ENCODE results near the gene CCDC188.

Gene CCDC188

GRCh38 chr22:20186871-20187546 lies 36.2 kb upstream of the CCDC188 start:
- no peak overlapping the region for H3K4me3 ChIP-seq
- H3K9ac ChIP-seq (ENCODE audit: insufficient read length), result no peak overlapping the region
- no peak for DNase-seq (ENCODE audit: low read depth, low spot score)
- no peak overlapping the region for H3K27ac ChIP-seq
- H3K36me3 ChIP-seq (ENCODE audit: insufficient read depth, low read length), result no peaks in the 10 kb centered on the region
- H3K9me3 ChIP-seq (ENCODE audit: low read depth, low read length), result no peaks in the 10 kb centered on the region
- TF ChIP-seq POLR2AphosphoS5 (IDR thresholded peaks at IDR 0.05; ENCODE audit: borderline replicate concordance, low read depth, low read length) (no peak), EZH2 (IDR thresholded peaks at IDR 0.05) (no peak)

DNA sequence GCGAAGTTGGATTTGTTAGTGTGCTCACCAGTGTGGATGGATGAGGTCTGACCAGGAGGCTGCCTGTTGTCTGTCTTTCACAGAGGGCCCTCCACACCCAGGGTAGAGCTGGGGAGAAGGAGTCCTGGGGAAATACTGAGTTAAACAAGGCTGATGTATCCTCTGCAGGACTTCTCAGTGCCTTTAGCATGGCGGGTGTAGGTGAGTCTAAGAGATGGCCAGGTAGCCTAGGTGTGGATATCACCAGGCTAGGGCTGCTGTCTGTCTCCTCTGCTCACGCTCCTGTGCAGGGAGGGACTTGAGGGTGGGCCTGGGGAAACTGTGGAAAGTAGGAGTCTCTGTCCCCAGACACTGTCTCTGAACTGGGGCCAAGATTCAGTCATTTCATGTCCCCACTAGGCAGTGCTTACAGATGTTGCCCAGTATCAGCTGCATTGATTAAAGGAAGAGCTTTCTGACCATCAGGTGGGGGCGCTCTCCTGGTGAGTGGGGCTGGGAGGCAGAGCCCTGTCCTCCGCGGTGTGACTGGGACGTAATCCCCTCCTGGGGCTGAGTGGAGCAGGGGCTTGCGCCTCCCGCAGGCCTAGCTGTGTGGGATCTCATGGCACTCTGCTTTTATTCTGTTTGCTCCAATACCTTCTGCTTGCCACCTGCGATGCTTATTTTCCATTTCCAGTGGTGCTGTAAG lies 35.5 kb upstream of the CCDC188 start:
- Histone ChIP-seq H3K36me3 (ENCODE audit: insufficient read depth, low read length) (no peaks in the 10 kb centered on the region), H3K4me3 (no peak overlapping the region), H3K27ac (no peak overlapping the region), H3K9ac (ENCODE audit: insufficient read length) (no peak overlapping the region), H3K9me3 (ENCODE audit: low read depth, low read length) (no peaks in the 10 kb centered on the region)
- no peak for DNase-seq (ENCODE audit: low read depth, low spot score)
- TF ChIP-seq FOXP2 (optimal IDR thresholded peaks at IDR 0.05; ENCODE audit: control extremely low read depth, extremely low read length, insufficient read depth), result no peak
- no peak for TF ChIP-seq POLR2AphosphoS5 (IDR thresholded peaks at IDR 0.05; ENCODE audit: borderline replicate concordance, low read depth, low read length)
- TF ChIP-seq EZH2 (IDR thresholded peaks at IDR 0.05), result no peak

DNA sequence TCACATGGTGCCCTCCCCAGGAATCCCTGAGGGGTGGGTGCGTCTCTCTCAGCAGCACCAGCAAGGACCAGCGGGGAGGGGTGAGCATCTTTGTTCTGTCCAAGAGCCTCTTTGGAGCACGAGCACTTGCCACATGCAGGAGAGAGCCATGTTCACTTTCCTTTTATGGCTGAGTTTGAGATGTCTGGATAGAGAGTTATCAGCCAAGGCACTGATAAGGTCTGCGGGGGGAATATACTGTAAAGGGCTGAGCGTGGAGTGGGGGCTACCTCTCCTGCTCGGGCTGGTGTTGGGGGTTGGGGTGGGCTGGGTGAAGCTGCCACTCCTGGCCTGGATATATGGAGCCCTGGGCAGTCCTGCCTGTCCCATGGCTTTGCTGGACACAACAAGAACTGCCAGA lies 34.9 kb upstream of the CCDC188 start:
- H3K36me3 ChIP-seq (ENCODE audit: insufficient read depth, low read length), result no peaks in the 10 kb centered on the region
- H3K9me3 ChIP-seq (ENCODE audit: low read depth, low read length), result no peaks in the 10 kb centered on the region
- H3K9ac ChIP-seq (ENCODE audit: insufficient read length), result no peak overlapping the region
- no peak for TF ChIP-seq POLR2AphosphoS5 (IDR thresholded peaks at IDR 0.05; ENCODE audit: borderline replicate concordance, low read depth, low read length)
- TF ChIP-seq EZH2 (IDR thresholded peaks at IDR 0.05), result no peak
- TF ChIP-seq FOXP2 (optimal IDR thresholded peaks at IDR 0.05; ENCODE audit: control extremely low read depth, extremely low read length, insufficient read depth), result no peak
- no peak for DNase-seq (ENCODE audit: low read depth, low spot score)
- H3K27ac ChIP-seq, result no peak overlapping the region
- no peak overlapping the region for H3K4me3 ChIP-seq

DNA sequence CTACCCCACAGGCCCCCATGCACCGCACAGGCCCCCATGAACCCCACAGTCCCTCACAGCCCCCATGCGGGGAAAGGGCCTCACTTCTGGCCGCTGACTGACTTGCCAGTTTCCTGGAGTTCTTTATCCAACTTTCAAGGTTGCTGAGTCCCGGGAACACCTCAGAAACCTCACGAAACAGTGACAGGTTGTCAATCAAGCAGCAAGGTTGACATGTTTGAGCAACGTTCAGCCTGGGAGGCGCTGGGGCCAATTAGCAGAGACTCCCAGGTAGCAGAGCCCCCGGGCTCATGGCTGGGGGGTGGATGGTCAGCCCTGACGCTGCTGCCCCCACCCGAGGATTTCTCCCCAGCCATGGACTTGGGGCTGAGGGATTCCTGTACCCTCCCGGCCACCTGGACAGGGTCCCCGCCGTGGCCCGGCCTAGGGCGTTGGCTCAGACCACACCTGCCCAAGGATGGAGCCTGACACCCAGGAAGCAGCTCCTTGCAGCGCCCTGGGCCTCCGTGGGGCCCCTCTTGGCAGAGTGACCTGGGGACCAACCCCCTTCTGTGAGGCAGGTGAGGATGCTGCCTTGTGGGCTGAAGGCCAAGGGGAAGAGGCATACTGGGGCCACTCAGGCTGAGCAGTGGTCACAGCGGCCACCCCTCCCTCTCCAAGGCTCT lies 33.8 kb upstream of the CCDC188 start:
- Histone ChIP-seq H3K9me3 (ENCODE audit: low read depth, low read length) (no peaks in the 10 kb centered on the region), H3K9ac (ENCODE audit: insufficient read length) (no peak overlapping the region), H3K27ac (no peak overlapping the region), H3K4me3 (no peak overlapping the region), H3K36me3 (ENCODE audit: insufficient read depth, low read length) (no peaks in the 10 kb centered on the region)
- DNase-seq (ENCODE audit: low read depth, low spot score), result no peak
- TF ChIP-seq FOXP2 (optimal IDR thresholded peaks at IDR 0.05; ENCODE audit: control extremely low read depth, extremely low read length, insufficient read depth) (no peak), POLR2AphosphoS5 (IDR thresholded peaks at IDR 0.05; ENCODE audit: borderline replicate concordance, low read depth, low read length) (no peak), EZH2 (IDR thresholded peaks at IDR 0.05) (no peak)

DNA sequence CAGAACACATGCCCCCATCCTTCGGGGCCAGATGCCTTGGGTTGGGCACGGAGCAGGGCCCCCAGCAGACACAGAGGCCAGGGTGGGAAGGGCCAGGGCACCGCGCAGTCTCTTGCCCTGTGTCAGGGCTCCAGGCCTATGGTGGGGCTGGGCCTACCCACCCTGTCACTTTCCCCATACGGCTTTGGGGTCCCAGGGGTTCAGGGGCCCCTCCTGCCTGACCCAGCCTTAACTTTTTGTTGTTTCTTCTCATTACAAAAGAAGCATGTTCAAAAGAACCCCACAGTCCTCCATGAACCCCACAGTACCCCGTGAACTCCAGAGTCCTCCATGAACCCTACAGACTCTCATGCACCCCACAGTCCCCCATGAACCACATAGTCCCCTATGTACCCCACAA lies 33.0 kb upstream of the CCDC188 start:
- TF ChIP-seq EZH2 (IDR thresholded peaks at IDR 0.05), result no peak
- no peak for TF ChIP-seq POLR2AphosphoS5 (IDR thresholded peaks at IDR 0.05; ENCODE audit: borderline replicate concordance, low read depth, low read length)
- TF ChIP-seq FOXP2 (optimal IDR thresholded peaks at IDR 0.05; ENCODE audit: control extremely low read depth, extremely low read length, insufficient read depth), result no peak
- H3K9me3 ChIP-seq (ENCODE audit: low read depth, low read length), result no peaks in the 10 kb centered on the region
- no peak for DNase-seq (ENCODE audit: low read depth, low spot score)
- no peak overlapping the region for H3K27ac ChIP-seq
- H3K36me3 ChIP-seq (ENCODE audit: insufficient read depth, low read length), result no peaks in the 10 kb centered on the region
- H3K4me3 ChIP-seq, result no peak overlapping the region
- no peak overlapping the region for H3K9ac ChIP-seq (ENCODE audit: insufficient read length)

- no peak for DNase-seq (ENCODE audit: low read depth, low spot score)
- H3K4me3 ChIP-seq, result no peak overlapping the region
- H3K9ac ChIP-seq (ENCODE audit: insufficient read length), result no peak overlapping the region
- H3K27ac ChIP-seq, result no peak overlapping the region
- no peaks in the 10 kb centered on the region for H3K36me3 ChIP-seq (ENCODE audit: insufficient read depth, low read length)
- no peaks in the 10 kb centered on the region for H3K9me3 ChIP-seq (ENCODE audit: low read depth, low read length)
- TF ChIP-seq POLR2AphosphoS5 (IDR thresholded peaks at IDR 0.05; ENCODE audit: borderline replicate concordance, low read depth, low read length), result no peak
- TF ChIP-seq FOXP2 (optimal IDR thresholded peaks at IDR 0.05; ENCODE audit: control extremely low read depth, extremely low read length, insufficient read depth), result no peak
- TF ChIP-seq EZH2 (IDR thresholded peaks at IDR 0.05), result no peak
Observed at GRCh38 chr22:20183101-20183500, 32.2 kb upstream of the CCDC188 start.

DNA sequence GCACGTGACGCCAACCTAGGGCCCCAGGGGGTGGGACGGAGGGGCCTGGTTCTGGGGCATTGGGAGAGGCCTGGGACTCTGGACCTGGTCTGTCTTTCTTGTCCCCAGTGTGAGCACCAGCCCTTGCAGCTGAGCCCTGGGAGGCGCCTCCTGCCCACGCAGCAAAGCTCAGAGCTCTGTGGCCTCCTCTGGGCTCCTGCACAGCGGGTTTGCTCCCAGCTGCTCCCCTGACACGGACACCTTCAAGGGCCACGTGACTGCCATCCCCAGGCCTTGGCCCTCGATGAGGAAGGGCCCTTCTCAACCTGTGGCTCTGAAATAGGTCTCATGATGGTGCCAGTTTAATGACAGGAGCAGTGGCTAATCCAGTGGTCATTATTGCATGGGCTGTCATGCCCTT lies 31.5 kb upstream of the CCDC188 start:
- no peak for TF ChIP-seq POLR2AphosphoS5 (IDR thresholded peaks at IDR 0.05; ENCODE audit: borderline replicate concordance, low read depth, low read length)
- TF ChIP-seq FOXP2 (optimal IDR thresholded peaks at IDR 0.05; ENCODE audit: control extremely low read depth, extremely low read length, insufficient read depth), result no peak
- TF ChIP-seq EZH2 (IDR thresholded peaks at IDR 0.05), result no peak
- Histone ChIP-seq H3K4me3 (no peak overlapping the region), H3K9ac (ENCODE audit: insufficient read length) (no peak overlapping the region), H3K36me3 (ENCODE audit: insufficient read depth, low read length) (no peaks in the 10 kb centered on the region), H3K9me3 (ENCODE audit: low read depth, low read length) (no peaks in the 10 kb centered on the region), H3K27ac (no peak overlapping the region)
- no peak for DNase-seq (ENCODE audit: low read depth, low spot score)

DNA sequence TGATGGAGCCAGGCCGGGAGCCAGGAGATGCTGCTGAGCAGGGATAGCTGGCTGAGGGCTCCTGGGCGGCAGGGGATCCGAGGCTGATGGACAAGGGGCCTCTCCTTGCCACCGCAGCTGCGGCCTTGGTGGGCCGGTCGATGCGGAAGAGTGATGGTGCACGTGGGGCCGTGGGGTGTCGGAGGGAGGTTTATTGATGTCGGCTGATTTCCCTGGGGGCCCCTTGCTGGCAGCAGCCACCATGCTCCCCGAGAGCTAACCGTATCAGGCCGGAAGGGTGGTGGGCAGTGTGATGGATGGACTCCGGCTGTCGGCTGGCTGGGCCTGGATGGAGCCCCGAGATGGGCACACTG lies 31.0 kb upstream of the CCDC188 start:
- TF ChIP-seq EZH2 (IDR thresholded peaks at IDR 0.05), result no peak
- no peak for TF ChIP-seq POLR2AphosphoS5 (IDR thresholded peaks at IDR 0.05; ENCODE audit: borderline replicate concordance, low read depth, low read length)
- no peak for TF ChIP-seq FOXP2 (optimal IDR thresholded peaks at IDR 0.05; ENCODE audit: control extremely low read depth, extremely low read length, insufficient read depth)
- Histone ChIP-seq H3K4me3 (no peak overlapping the region), H3K9me3 (ENCODE audit: low read depth, low read length) (no peaks in the 10 kb centered on the region), H3K9ac (ENCODE audit: insufficient read length) (no peak overlapping the region), H3K27ac (no peak overlapping the region), H3K36me3 (ENCODE audit: insufficient read depth, low read length) (no peaks in the 10 kb centered on the region)
- no peak for DNase-seq (ENCODE audit: low read depth, low spot score)
